Erythroblast (primary cell): ENCODE measurements around the gene COL16A1.

Source experiments
- GATA1 ChIP-seq: IDR thresholded peaks from 2 replicates; pipeline ENCODE4 v1.6.1; 2011; ENCODE audit warnings: low read depth, mild to moderate bottlenecking, control low read depth, low read length, moderate library complexity
- POLR2A ChIP-seq: IDR thresholded peaks from 2 replicates; pipeline ENCODE4 v1.6.1; 2011; ENCODE audit warnings: mild to moderate bottlenecking, low read length

DNA sequence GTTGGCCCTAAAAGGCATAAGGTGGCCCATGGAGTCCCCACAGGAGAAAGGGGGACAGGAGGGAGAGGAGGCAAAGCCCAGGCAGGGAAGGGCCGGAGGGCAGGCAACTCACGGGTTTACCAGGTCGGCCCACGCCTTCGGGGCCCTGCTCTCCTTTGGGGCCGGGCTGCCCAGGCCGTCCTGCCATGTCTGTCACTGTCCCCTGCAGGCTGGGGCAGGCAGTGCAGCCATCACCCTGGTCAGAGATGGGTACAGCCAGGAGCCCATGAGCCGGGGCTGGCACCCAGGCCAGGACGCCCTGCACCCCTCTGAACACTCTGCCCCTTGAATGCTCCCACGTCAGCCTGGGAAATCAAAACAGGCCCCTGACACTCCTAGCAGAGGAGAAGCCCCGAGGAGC is 19.8 kb downstream of the COL16A1 start:
- no peak for TF ChIP-seq POLR2A
- TF ChIP-seq GATA1, result no peak
